ENCODE measurements around the gene DCAF11. TPM values are rescaled to one million over a fixed set of nuclear protein-coding genes. Genes with fewer than 3 reads are reported as not detected.

Gene DCAF11
- total and polyA plus RNA-seq, 12 donors: 19.7 to 99.7 (median 70.8) TPM

DNA sequence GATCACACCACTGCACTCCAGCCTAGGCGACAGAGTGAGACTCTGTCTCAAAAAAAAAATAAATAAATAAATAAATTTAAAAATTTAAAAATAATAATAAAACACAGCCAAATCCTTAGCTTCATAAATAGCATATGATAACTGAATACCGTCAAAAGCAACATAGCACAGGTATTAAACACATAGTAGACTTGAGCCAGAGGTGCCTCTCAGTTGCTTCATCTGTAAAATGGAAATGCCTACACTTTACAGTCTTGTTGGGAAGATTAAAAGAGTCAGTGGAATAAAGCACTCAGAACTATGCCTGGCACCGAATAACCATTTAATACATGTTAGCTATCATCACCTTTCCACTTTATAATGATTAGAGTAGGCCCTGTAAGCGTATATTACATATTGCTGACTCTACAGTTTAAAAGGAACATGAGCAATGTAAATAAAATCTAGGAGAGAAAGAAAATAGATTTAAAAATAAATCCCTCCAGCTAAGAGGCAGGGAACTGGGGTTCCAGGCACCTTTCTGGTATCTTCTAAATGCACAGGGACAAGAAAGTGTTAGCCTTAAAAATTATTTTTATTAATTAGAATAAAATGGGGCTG is 7.8 kb upstream of the DCAF11 start:
- 89 to 93% methylated on average over 4 of the region's 4 CpGs for WGBS, 2 donors
- H3K9me3 ChIP-seq: no peaks in the 10 kb centered on the region
- H3K4me1 ChIP-seq: peaks cover 0 to 21% (median 7%) of the 10 kb centered on the region in 9 donors
- intact Hi-C loops (cut with DNase I): loop anchor here in 4 of 10 donors (5.0 to 10.0 kb wide), 3 partner anchors 49 to 122 kb away; partner anchors contain the start of gene DHRS4L2 (in 1 of the 4)
- TF ChIP-seq, protein P1, sequence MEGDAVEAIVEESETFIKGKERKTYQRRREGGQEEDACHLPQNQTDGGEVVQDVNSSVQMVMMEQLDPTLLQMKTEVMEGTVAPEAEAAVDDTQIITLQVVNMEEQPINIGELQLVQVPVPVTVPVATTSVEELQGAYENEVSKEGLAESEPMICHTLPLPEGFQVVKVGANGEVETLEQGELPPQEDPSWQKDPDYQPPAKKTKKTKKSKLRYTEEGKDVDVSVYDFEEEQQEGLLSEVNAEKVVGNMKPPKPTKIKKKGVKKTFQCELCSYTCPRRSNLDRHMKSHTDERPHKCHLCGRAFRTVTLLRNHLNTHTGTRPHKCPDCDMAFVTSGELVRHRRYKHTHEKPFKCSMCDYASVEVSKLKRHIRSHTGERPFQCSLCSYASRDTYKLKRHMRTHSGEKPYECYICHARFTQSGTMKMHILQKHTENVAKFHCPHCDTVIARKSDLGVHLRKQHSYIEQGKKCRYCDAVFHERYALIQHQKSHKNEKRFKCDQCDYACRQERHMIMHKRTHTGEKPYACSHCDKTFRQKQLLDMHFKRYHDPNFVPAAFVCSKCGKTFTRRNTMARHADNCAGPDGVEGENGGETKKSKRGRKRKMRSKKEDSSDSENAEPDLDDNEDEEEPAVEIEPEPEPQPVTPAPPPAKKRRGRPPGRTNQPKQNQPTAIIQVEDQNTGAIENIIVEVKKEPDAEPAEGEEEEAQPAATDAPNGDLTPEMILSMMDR (IDR thresholded peaks at IDR 0.05): no peak
- H3K27ac ChIP-seq: no peak overlapping the region
- no peaks in the 10 kb centered on the region for H3K27me3 ChIP-seq
- no peak overlapping the region for H3K4me3 ChIP-seq
- ATAC-seq: no peak
- DNase-seq: no peak
- H3K36me3 ChIP-seq: peaks cover 0 to 25% (median 0%) of the 10 kb centered on the region in 9 donors

DNA sequence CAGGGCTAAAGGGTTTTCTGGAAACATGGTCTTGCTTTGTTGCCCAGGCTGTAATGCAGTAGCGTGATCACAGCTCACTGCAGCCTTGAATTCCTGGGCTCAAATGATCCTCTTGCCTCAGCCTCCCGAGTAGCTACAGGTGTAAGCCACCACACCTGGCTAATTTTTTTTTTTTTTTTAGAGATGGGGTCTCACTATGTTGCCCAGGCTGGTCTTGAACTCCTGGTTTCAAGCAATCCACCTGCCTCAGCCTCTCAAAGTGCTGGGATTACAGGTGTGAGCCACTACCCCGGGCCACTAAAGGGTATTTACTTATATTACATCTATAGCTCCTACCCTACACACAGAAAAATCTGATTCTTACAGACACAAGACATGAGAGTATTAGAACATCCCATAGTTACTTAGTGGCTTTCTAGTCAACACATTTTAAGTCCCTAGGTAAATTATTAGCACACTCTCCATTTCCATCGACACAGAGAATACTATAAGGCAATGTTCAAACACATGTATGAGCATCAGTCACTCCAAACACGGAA is 6.2 kb upstream of the DCAF11 start:
- ATAC-seq (peak in 2 of 8 donors; percentile 7 to 25), DNase-seq (no peak)
- Histone ChIP-seq H3K36me3 (peaks cover 0 to 9% (median 0%) of the 10 kb centered on the region in 9 donors), H3K4me1 (peaks cover 0 to 24% (median 7%) of the 10 kb centered on the region in 9 donors), H3K27me3 (no peaks in the 10 kb centered on the region), H3K9me3 (no peaks in the 10 kb centered on the region), H3K27ac (peak overlapping the region in 5 of 10 donors; percentile 6 to 77 (median 12)), H3K4me3 (no peak overlapping the region)
- intact Hi-C loops (cut with DNase I): loop anchor here in 5 of 10 donors (1.0 to 10.0 kb wide), 5 partner anchors 50 to 124 kb away; partner anchors contain the start of gene DHRS4L2 (in 1 of the 5)
- 46 to 48% methylated on average over 5 of the region's 5 CpGs for WGBS, 2 donors
- TF ChIP-seq, protein P1 (IDR thresholded peaks at IDR 0.05): no peak

DNA sequence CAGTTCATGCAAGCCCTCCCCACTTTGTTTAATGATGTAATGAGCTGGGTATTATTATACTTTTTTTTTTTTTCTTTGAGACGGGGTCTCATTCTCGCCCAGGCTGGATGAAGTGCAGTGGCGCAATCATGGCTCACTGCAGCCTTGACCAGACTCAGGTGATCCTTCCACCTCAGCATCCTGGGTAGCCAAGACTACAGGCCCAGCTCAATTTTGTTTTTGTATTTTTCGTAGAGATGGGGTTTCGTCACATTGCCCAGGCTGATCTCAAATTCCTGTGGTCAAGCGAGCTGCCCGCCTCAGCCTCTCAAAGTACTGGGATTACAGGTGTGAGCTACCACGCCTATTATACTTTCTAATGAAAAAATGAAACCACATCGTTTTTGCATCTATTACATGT is 4.5 kb upstream of the DCAF11 start:
- peaks cover 0 to 27% (median 7%) of the 10 kb centered on the region in 9 donors for H3K4me1 ChIP-seq
- intact Hi-C loops (cut with DNase I): loop anchor here in 3 of 10 donors (5.0 kb wide), 2 partner anchors 37 to 52 kb away; partner anchors contain the start of genes PSME2 (in 2 of the 3), RNF31 (in 2 of the 3) and IRF9 (in 1 of the 3)
- TF ChIP-seq, protein P1 (IDR thresholded peaks at IDR 0.05): no peak
- DNase-seq: no peak
- no peak overlapping the region for H3K27ac ChIP-seq
- no peaks in the 10 kb centered on the region for H3K27me3 ChIP-seq
- H3K4me3 ChIP-seq: no peak overlapping the region
- no peaks in the 10 kb centered on the region for H3K36me3 ChIP-seq
- no peak for ATAC-seq
- 87 to 89% methylated on average over 9 of the region's 9 CpGs for WGBS, 2 donors
- no peaks in the 10 kb centered on the region for H3K9me3 ChIP-seq

DNA sequence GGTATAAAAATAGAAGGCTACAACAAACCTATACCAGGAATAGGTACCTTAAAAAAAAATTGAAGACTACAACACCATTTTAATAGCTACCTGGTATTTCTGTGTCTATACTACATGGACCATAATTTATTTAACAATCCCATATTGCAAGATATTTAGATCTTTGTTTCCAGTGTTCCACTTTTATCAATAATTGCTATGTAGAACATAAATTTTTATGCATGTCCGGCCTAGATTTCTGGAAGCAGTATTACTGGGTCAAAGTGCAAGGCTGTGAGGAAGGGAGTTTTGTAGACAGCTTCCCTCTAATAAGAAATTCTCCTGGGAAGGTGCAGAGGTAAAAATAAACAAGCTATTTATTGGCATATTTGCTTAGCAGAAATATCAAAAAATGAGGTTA is 4.1 kb upstream of the DCAF11 start:
- intact Hi-C loops (cut with DNase I): loop anchor here in 3 of 10 donors (5.0 kb wide), 2 partner anchors 37 to 52 kb away; partner anchors contain the start of genes PSME2 (in 2 of the 3), RNF31 (in 2 of the 3) and IRF9 (in 1 of the 3)
- 54 to 65% methylated on average over 1 of the region's 1 CpG for WGBS, 2 donors
- H3K9me3 ChIP-seq: no peaks in the 10 kb centered on the region

More for the DNA sequence above, 4.1 kb upstream of the DCAF11 start:
- no peak overlapping the region for H3K4me3 ChIP-seq
- ATAC-seq (no peak), DNase-seq (no peak)
- peaks cover under 1 to 27% (median 9%) of the 10 kb centered on the region in 9 donors for H3K4me1 ChIP-seq
- TF ChIP-seq, protein P1 (IDR thresholded peaks at IDR 0.05): no peak
- H3K36me3 ChIP-seq: no peaks in the 10 kb centered on the region
- no peaks in the 10 kb centered on the region for H3K27me3 ChIP-seq
- H3K27ac ChIP-seq: peak overlapping the region in 1 of 10 donors; percentile 24

Measured in heart right ventricle (tissue), 16 donors.